IMR-90 (cell line): ENCODE results near the gene SLC48A1. TPM values are rescaled to one million over a fixed set of nuclear protein-coding genes. Genes with fewer than 3 reads are reported as not detected.

Experiments
- ATAC-seq: fragments of 200-7000 bp; cut with Tn5 transposase; 2 replicates; pipeline ENCODE4 v1.9.1; 2020; ENCODE audit warnings: low read depth, mild to moderate bottlenecking, moderate library complexity
- BruUV-seq: library from RNA; stranded (reverse); fragments of 400-500 nt; replicated peaks from 2 replicates; lab custom pipeline; 2021; lab: Mats Ljungman, UMichigan
- CTCF ChIA-PET: fragments of 300-600 bp; formaldehyde crosslinking; extraction: SDS; loops from one replicate; lab custom pipeline; 2021; ENCODE audit warnings: antibody characterized with exemption; lab: Yijun Ruan, JAX
- POLR2A ChIA-PET: fragments of 300-600 bp; sonication (Branson Sonifier 250); formaldehyde crosslinking; loops from one replicate; lab custom pipeline; 2022; ENCODE audit warnings: antibody characterized with exemption; ENCODE audit not compliant: unreplicated experiment; lab: Charles Lee
- DNase-seq: peaks from one replicate; pipeline ENCODE4 v3.0.0; 2013
- H2AFZ ChIP-seq: replicated peaks from 2 replicates; pipeline ENCODE3; 2013; ENCODE audit warnings: low read length, mild to moderate bottlenecking; ENCODE audit not compliant: poor library complexity
- H2AK5ac ChIP-seq: 2 replicates; pipeline ENCODE4 v1.6.1; 2013; ENCODE audit warnings: low read depth, low read length, inconsistent platforms
- H2AK9ac ChIP-seq: replicated peaks from 2 replicates; pipeline ENCODE3; 2013; ENCODE audit warnings: mild to moderate bottlenecking, low read depth, low read length, moderate library complexity; ENCODE audit not compliant: poor library complexity
- H2BK120ac ChIP-seq: 2 replicates; pipeline ENCODE4 v1.6.1; 2013; ENCODE audit warnings: low read depth, low read length, inconsistent platforms
- H2BK15ac ChIP-seq: 3 replicates; pipeline ENCODE4 v1.6.1; 2013; ENCODE audit warnings: low read depth, low read length, inconsistent platforms
- H2BK20ac ChIP-seq: 2 replicates; pipeline ENCODE4 v1.6.1; 2013; ENCODE audit warnings: low read depth, mild to moderate bottlenecking, inconsistent platforms, low read length, moderate library complexity
- H2BK5ac ChIP-seq: 2 replicates; pipeline ENCODE4 v1.6.1; 2013; ENCODE audit warnings: mild to moderate bottlenecking, low read depth, low read length, inconsistent platforms; ENCODE audit not compliant: poor library complexity, severe bottlenecking
- H3K14ac ChIP-seq: replicated peaks from 2 replicates; pipeline ENCODE4 v1.6.1; 2013; ENCODE audit warnings: low read depth, low read length, inconsistent platforms
- H3K18ac ChIP-seq: 2 replicates; pipeline ENCODE4 v1.6.1; 2013; ENCODE audit warnings: low read depth, low read length, control low read depth
- H3K23ac ChIP-seq: 2 replicates; pipeline ENCODE4 v1.6.1; 2013; ENCODE audit warnings: low read depth, low read length, inconsistent platforms
- H3K27ac ChIP-seq: 2 replicates; pipeline ENCODE4 v1.5.1; 2013; ENCODE audit warnings: mild to moderate bottlenecking, control low read depth, low read length; ENCODE audit not compliant: insufficient read depth
- H3K27me3 ChIP-seq: 2 replicates; pipeline ENCODE4 v1.6.1; 2013; ENCODE audit warnings: low read length; ENCODE audit not compliant: control insufficient read depth, insufficient read depth
- H3K36me3 ChIP-seq: 2 replicates; pipeline ENCODE4 v1.6.1; 2013; ENCODE audit warnings: low read length, mixed read lengths; ENCODE audit not compliant: control insufficient read depth, insufficient read depth
- H3K4ac ChIP-seq: 2 replicates; pipeline ENCODE4 v1.6.1; 2013; ENCODE audit warnings: low read depth, low read length, inconsistent platforms
- H3K4me1 ChIP-seq: 2 replicates; pipeline ENCODE4 v1.6.1; 2013; ENCODE audit warnings: low read length, mixed read lengths; ENCODE audit not compliant: control insufficient read depth, insufficient read depth
- H3K4me2 ChIP-seq: 2 replicates; pipeline ENCODE4 v1.6.1; 2013; ENCODE audit warnings: low read depth, mild to moderate bottlenecking, control low read depth, low read length, moderate library complexity
- H3K4me3 ChIP-seq: 2 replicates; pipeline ENCODE4 v1.5.1; 2013; ENCODE audit warnings: low read depth, mild to moderate bottlenecking, control low read depth, low read length, moderate library complexity; ENCODE audit not compliant: insufficient read depth
- H3K56ac ChIP-seq: 2 replicates; pipeline ENCODE4 v1.6.1; 2013; ENCODE audit warnings: low read length, inconsistent platforms; ENCODE audit not compliant: insufficient read depth; ENCODE audit errors: extremely low read depth
- H3K79me1 ChIP-seq, 2 experiments: 2 replicates each; pipeline ENCODE4 v1.6.1; 2013; ENCODE audit warnings: low read length in 2 of 2, inconsistent platforms in 1 of 2, low read depth in 1 of 2
- H3K9ac ChIP-seq: 2 replicates; pipeline ENCODE4 v1.6.1; 2013; ENCODE audit warnings: low read depth, low read length, control low read depth
- H3K9me1 ChIP-seq: 2 replicates; pipeline ENCODE4 v1.6.1; 2013; ENCODE audit warnings: low read length, inconsistent platforms; ENCODE audit not compliant: insufficient read depth
- H3K9me3 ChIP-seq: 2 replicates; pipeline ENCODE4 v1.6.1; 2013; ENCODE audit warnings: low read length; ENCODE audit not compliant: control insufficient read depth, insufficient read depth
- H4K20me1 ChIP-seq: 2 replicates; pipeline ENCODE4 v1.6.1; 2013; ENCODE audit warnings: low read length, inconsistent platforms; ENCODE audit not compliant: insufficient read depth
- H4K5ac ChIP-seq: 2 replicates; pipeline ENCODE4 v1.6.1; 2013; ENCODE audit warnings: mild to moderate bottlenecking, low read depth, low read length, control low read depth
- H4K8ac ChIP-seq, 2 experiments: 2 replicates each; pipeline ENCODE4 v1.6.1; 2013; ENCODE audit warnings: low read depth in 2 of 2, low read length in 2 of 2, control low read depth in 1 of 2, inconsistent platforms in 1 of 2
- H4K91ac ChIP-seq: 2 replicates; pipeline ENCODE4 v1.6.1; 2013; ENCODE audit warnings: low read depth, low read length, inconsistent platforms; ENCODE audit not compliant: insufficient read depth
- CEBPB ChIP-seq: IDR thresholded peaks from 2 replicates; pipeline ENCODE4 v1.6.1; 2012; ENCODE audit warnings: low read depth, low read length, improper control_type of control experiment
- CHD1 ChIP-seq: IDR thresholded peaks from 2 replicates; pipeline ENCODE4 v1.6.1; 2012; ENCODE audit warnings: low read depth, low read length, improper control_type of control experiment
- FOS ChIP-seq: fragments of 150-350 bp; IDR thresholded peaks from 2 replicates; pipeline ENCODE4 v1.6.1; 2016; ENCODE audit warnings: low read depth, low read length
- MAFK ChIP-seq: IDR thresholded peaks from 2 replicates; pipeline ENCODE4 v1.6.1; 2012; ENCODE audit warnings: low read depth, low read length, improper control_type of control experiment
- MAZ ChIP-seq: IDR thresholded peaks from 2 replicates; pipeline ENCODE4 v1.6.1; 2012; ENCODE audit warnings: low read depth, mild to moderate bottlenecking, low read length, improper control_type of control experiment, moderate library complexity, borderline replicate concordance
- MXI1 ChIP-seq: IDR thresholded peaks from 2 replicates; pipeline ENCODE4 v1.6.1; 2012; ENCODE audit warnings: low read depth, mild to moderate bottlenecking, low read length, moderate library complexity, borderline replicate concordance
- NFE2L2 ChIP-seq: fragments of 150-350 bp; IDR thresholded peaks from 2 replicates; pipeline ENCODE4 v1.6.1; 2016; ENCODE audit warnings: low read depth, mild to moderate bottlenecking, low read length
- POLR2A ChIP-seq: IDR thresholded peaks from 2 replicates; pipeline ENCODE4 v1.6.1; 2012; ENCODE audit warnings: mild to moderate bottlenecking, low read depth, low read length
- RAD21 ChIP-seq: IDR thresholded peaks from 2 replicates; pipeline ENCODE4 v1.6.1; 2012; ENCODE audit warnings: low read length, improper control_type of control experiment
- RCOR1 ChIP-seq: IDR thresholded peaks from 2 replicates; pipeline ENCODE4 v1.6.1; 2012; ENCODE audit warnings: mild to moderate bottlenecking, low read length, improper control_type of control experiment; ENCODE audit not compliant: insufficient replicate concordance
- RFX5 ChIP-seq: IDR thresholded peaks from 2 replicates; pipeline ENCODE4 v1.8.0; 2012; ENCODE audit warnings: low read depth, mild to moderate bottlenecking, low read length, moderate library complexity
- SMC3 ChIP-seq: fragments of 150-350 bp; IDR thresholded peaks from 2 replicates; pipeline ENCODE4 v1.6.1; 2016; ENCODE audit warnings: low read depth, mild to moderate bottlenecking, antibody characterized with exemption, low read length, moderate library complexity
- WGBS, 2 experiments: methylation state at CpG; one replicate each; pipeline versions ENCODE4 v1.1.5 to v1.1.7; 2013; ENCODE audit warnings: missing lambda C conversion rate in 2 of 2; ENCODE audit not compliant: insufficient read length in 1 of 2; ENCODE audit errors: extremely low coverage in 2 of 2; 5-methylcytosine and 5-hydroxymethylcytosine counted together
- dilution Hi-C: fragments of 300-500 bp; cut with HindIII; formaldehyde crosslinking; loops from one replicate; pipeline ENCODE4 v1.14.3; 2018; ENCODE audit warnings: low sequenced_read_pairs; ENCODE audit not compliant: unreplicated experiment
- in situ Hi-C: fragments of 300-500 bp; cut with MboI; formaldehyde crosslinking; loops from 3 replicates; pipeline ENCODE4 v1.14.3; 2019; ENCODE audit warnings: low sequenced_read_pairs, inconsistent platforms, mixed read lengths
- intact Hi-C: fragments of 100-400 bp; cut with micrococcal nuclease; formaldehyde crosslinking; loops from 2 replicates; pipeline ENCODE4 v1.10.0; 2022
- polyA plus RNA-seq, 3 experiments: library from polyadenylated mRNA; depleted of rRNA; stranded (reverse); fragments of >200 nt; gene quantifications; 2 replicates each; pipeline ENCODE4 v1.2.3, GENCODE V29; 2012; ENCODE audit warnings: low replicate concordance in 1 of 3
- total RNA-seq: library from RNA; depleted of rRNA; stranded (reverse); fragments of >200 nt; gene quantifications from 2 replicates; pipeline ENCODE4 v1.2.3, GENCODE V29; 2012
- TF ChIP-seq, protein P1 (sequence below): fragments of 150-350 bp; IDR thresholded peaks from 2 replicates; pipeline ENCODE4 v1.6.1; 2016; ENCODE audit warnings: low read depth, mild to moderate bottlenecking, low read length, moderate library complexity, borderline replicate concordance

Gene SLC48A1
- total and polyA plus RNA-seq, 2 of the 4 experiments (the other 2 are of a cell fraction) = 4.8 to 5.9 TPM

DNA sequence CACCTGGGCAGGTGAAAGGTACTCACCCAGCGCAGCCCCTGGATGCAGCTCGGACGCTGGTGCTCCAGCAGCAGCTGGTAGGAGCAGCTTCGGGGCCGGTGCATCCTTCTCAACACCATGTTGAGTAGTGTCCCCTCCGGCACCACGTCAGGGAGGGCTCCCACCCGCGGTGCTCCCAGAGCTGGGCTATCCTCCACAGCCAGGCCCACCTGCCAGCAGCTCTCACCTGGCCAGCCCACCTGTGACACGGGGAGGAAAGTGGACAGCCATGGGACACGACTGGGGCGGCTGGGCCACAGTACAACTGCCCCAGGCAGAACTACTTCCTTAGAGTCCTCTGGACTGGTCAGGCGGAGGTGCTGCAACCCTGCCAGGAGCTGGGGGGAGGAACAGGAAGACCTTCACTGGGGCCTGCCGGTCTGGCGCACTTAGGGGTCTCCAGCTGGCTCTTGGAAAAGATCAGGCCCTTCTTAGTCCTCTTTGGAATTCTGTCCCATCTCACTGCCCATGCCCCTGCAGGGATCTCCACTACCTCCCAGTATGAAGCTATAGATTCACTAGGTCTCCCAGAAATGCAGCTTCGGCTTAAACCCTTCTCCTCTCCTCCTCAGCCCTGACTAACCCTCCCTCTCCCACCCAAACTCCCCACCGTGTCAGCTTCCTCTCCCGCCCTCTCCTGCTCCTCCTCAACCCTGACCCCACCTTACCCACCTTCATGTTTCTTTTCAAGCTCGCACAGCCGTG is 15.0 kb upstream of the SLC48A1 start:
- no peaks in the 10 kb centered on the region for H3K79me1 ChIP-seq
- H2BK5ac ChIP-seq = no peak overlapping the region
- no peaks in the 10 kb centered on the region for H4K20me1 ChIP-seq
- no peaks in the 10 kb centered on the region for H3K36me3 ChIP-seq
- H2BK120ac ChIP-seq = peak overlapping the region; percentile 44; the same call in 1 of the 2 replicates
- peak overlapping the region; percentile 59; the same call in 1 of the 2 replicates for H2AK5ac ChIP-seq
- no peak for DNase-seq
- 0 out of 2 replicates have a peak overlapping the region, but pooled peaks have one; percentile 10 for H3K18ac ChIP-seq
- no peak overlapping the region; the same call in 1 of the 2 replicates for H3K4me3 ChIP-seq
- 0 out of 2 replicates have a peak overlapping the region, but pooled peaks have one; percentile 18 for H3K9ac ChIP-seq
- no peak overlapping the region for H2BK20ac ChIP-seq
- in situ Hi-C loops (no loop called here), dilution Hi-C loops (no loop called here), intact Hi-C loops (loop anchor here (2.0 kb wide), 1 partner anchor 21 kb away; no protein-coding TSS in a partner anchor)
- H4K91ac ChIP-seq = no peak overlapping the region
- POLR2A ChIA-PET = no interaction called here
- H2BK15ac ChIP-seq = no peak overlapping the region
- peaks cover 17% of the 10 kb centered on the region for H3K4me1 ChIP-seq
- peak overlapping the region in 1 of 2 experiments; percentile 76; a peak in 1 of 4 replicates for H4K8ac ChIP-seq
- H3K14ac ChIP-seq = no peak overlapping the region
- no peaks in the 10 kb centered on the region for H3K27me3 ChIP-seq
- peak overlapping the region; percentile 71 for H3K4me2 ChIP-seq
- peak overlapping the region; percentile 94 for H2AFZ ChIP-seq
- BruUV-seq = no TSS peak
- H2AK9ac ChIP-seq = peak overlapping the region; percentile 83
- no peak overlapping the region for H4K5ac ChIP-seq
- H3K23ac ChIP-seq = no peak overlapping the region
- H3K27ac ChIP-seq = no peak overlapping the region
- WGBS, 2 experiments = 75% methylated on average over 4 of the region's 20 CpGs; no CpG with 5 or more reads in 1 of the 2 experiments
- H3K9me1 ChIP-seq = peaks cover 9% of the 10 kb centered on the region; the same call in 1 of the 2 replicates
- no peaks in the 10 kb centered on the region for H3K9me3 ChIP-seq
- no peak for ATAC-seq
- CTCF ChIA-PET = interaction anchor here (0.5 to 2.7 kb wide), 6 partner anchors 10 to 80 kb away, joined by 3 to 11 read pairs (median 5); no protein-coding TSS in a partner anchor
- no peak overlapping the region for H3K56ac ChIP-seq
- 0 out of 2 replicates have a peak overlapping the region, but pooled peaks have one; percentile 60 for H3K4ac ChIP-seq
- TF ChIP-seq MAFK (no peak), FOS (no peak), POLR2A (no peak), MAZ (no peak), CHD1 (no peak), RAD21 (no peak), RFX5 (no peak), NFE2L2 (no peak), RCOR1 (no peak), MXI1 (no peak), SMC3 (no peak), CEBPB (no peak)
- TF ChIP-seq, protein P1, sequence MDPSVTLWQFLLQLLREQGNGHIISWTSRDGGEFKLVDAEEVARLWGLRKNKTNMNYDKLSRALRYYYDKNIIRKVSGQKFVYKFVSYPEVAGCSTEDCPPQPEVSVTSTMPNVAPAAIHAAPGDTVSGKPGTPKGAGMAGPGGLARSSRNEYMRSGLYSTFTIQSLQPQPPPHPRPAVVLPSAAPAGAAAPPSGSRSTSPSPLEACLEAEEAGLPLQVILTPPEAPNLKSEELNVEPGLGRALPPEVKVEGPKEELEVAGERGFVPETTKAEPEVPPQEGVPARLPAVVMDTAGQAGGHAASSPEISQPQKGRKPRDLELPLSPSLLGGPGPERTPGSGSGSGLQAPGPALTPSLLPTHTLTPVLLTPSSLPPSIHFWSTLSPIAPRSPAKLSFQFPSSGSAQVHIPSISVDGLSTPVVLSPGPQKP = no peak
